HG03342 (cell line): ENCODE data around the gene ZNF765.
"Not testable (repeated sequence)": the region's sequence is repeated elsewhere in the genome, so short reads cannot be mapped to it uniquely, and the experiment has no call there.

Experiments
- ATAC-seq: cut with Tn5 transposase; IDR thresholded peaks from one replicate; pipeline ENCODE4 v1.9.1; 2021; ENCODE audit warnings: mild to moderate bottlenecking, moderate library complexity; ENCODE audit not compliant: unreplicated experiment

The ZNF765 gene

DNA sequence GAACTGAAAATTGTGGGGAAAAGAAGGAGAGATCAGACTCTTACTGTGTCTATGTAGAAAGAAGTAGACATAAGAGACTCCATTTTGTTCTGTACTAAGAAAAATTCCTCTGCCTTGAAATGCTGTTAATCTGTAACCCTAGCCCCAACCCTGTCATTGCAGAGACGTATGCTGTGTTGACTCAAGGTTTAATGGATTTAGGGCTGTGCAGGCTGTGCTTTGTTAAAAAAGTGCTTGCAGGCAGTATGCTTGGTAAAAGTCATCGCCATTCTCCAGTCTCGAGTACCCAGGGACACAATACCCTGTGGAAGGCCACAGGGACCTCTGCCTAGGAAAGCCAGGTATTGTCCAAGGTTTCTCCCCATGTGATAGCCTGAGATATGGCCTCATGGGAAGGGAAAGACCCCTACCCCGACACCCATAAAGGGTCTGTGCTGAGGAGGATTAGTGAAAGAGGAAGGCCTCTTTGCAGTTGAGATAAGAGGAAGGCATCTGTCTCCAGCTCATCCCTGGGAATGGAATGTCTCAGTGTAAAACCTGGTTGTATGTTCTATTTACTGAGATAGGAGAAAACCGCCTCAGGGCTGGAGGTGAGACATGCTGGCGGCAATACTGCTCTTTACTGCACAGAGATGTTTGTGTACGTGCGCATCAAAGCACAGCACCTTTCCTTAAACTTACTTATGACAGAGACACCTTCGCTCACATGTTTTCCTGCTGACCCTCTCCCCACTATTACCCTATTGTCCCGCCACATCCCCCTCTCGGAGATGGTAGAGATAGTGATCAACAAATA lies 25.8 kb downstream of the ZNF765 start:
- not testable (repeated sequence) for ATAC-seq

DNA sequence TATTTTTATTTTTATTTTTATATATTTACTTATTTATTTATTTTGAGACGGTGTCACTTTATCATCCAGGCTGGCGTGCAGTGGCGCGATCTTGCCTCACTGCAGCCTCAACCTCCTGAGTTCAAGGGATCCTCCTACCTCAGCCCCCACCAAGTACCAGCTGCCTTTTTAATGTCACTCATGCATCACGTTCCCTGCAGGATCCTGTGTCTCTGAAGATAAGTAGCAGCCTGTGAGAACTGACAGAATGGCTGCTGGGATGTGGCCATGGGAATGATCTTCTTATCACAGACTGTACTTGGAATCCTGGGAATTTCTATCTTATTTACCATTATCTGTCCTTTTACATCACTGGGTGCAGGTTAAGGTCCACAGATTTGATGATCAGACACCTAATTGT lies 27.6 kb downstream of the ZNF765 start:
- no peak for ATAC-seq

DNA sequence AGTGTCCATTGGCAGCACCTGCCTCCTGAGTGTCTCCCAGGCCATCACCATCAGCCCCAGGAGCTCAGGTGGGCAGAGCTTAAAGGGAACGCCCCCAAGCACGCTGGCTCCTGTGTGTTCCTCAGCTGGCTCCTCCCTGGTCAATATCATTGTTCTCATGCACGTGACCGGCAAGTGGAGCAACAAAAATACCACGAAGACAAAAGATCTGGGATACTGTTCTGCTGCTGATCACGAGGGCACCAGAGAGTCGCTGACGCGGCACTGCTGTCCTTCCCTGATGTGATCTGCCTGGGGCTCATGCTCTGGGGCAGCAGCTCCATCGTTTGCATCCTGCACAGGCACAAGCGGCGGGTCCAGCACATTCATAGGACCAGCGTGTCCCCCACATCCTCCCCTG lies 28.1 kb downstream of the ZNF765 start:
- ATAC-seq, result not testable (repeated sequence)

DNA sequence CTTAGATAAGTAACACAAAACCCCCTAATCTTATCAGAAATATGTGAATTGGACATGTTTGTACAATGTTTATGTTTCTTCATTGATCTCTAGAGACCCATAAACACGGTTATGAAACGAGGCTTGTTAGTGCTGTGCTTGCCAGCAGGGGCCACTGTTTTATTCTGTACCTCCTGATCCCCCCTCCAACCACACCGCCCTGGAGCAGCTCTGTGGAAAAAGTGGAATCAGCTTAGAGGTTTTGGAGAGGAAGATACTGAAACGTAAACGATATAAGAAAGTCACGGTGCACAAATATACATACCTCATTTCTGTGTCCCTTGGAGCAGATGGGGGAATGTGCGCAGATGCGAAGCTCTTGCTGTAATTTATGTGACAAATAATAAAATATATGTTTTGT lies 28.7 kb downstream of the ZNF765 start:
- not testable (repeated sequence) for ATAC-seq

DNA sequence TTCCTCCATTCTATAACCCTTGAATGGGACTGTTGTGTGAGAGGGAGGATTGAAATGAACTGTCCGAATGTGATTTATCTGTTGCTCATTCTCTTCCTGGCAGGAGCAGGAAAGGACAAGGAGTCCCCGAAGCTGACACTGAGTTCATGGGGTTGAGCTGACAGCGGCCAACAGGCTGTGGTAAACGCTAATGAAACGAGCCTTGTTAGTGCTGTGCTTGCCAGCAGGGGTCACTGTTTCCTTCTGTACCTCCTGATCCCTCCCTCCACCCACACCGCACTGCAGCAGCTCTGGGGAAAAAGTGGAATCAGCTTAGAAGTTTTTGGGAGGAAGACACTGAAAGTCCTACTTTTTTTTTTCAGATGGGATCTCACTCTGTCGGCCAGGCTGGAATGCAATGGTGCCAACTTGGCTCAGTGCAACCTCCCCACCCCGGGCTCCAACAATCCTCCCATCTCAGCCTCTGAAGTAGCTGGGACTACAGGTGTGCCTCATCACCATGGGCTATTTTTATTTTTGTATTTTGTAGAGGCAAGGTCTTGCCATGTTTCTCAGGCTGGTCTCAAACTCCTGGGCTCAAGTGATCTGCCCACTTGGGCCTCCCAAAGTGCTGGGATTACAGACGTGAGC lies 30.1 kb downstream of the ZNF765 start:
- ATAC-seq, result no peak

DNA sequence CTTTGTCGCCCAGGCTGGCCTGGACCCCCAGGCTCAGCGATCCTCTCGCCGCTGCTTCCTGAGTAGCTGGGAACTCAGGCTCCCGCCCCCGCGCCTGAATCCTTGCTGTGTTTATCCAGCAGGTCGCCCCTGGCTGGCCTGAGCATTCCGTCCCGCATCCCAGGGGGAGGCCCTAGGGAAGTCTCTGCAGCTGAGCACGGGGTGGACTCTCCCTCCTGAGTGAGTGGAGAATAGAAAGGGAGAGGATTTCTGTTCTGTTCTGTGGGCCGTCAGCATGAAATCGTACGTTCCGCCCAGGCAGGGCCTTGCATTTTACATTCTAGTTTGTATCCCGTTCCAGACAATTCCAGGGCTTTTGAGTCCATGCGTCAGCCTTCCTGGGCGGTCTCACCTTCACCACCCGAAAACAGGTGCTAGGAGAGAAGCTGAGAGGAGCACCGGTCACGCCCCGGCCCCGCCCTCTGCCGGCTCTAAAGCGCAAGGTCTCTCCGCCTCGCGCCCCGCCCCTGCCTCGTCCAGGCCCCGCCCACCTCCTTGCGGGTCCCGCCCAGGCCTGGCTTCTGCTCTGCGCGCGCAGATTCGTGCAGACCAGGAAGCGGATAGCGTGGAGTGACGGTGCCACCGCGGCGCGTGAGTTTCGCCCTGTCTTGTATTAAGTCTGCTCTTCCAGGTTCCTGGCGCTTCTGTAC lies 36.6 kb downstream of the ZNF765 start, which contains the start of gene ZNF761:
TSS of gene ZNF761 (plus strand) at position 586 of the 689 bp plus-strand sequence. CDS start 15,285 bp downstream, outside the sequence.
- peak; percentile 91 for ATAC-seq

DNA sequence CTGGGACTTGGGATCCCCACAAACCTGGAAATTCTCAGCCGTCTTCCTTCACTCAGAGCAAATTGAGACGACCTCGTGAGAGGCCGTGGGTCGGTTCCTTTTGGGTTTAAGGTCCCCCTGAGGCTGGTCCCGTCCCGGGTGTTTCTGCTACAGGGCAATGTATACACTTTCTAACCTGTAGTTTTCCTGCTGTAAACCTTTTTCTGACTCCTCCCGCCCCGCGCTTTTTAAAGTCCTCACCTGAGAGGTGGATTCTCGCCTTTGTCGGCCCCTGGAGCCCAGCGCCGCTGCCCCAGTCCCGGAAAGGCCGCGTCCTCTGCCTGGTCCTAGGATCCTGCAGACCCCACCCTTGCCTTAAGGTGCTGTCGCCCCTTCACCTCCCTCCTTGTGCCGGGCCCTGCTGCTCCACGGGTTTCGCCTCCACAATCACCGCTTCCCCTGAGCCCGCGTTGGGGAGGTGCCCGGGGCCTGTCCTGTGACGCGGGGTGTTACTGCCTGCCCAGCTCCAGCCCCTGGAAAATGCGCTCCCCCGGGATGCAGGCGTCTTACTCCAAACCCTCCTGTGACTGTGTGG lies 37.2 kb downstream of the ZNF765 start:
- peak; percentile 17 for ATAC-seq

DNA sequence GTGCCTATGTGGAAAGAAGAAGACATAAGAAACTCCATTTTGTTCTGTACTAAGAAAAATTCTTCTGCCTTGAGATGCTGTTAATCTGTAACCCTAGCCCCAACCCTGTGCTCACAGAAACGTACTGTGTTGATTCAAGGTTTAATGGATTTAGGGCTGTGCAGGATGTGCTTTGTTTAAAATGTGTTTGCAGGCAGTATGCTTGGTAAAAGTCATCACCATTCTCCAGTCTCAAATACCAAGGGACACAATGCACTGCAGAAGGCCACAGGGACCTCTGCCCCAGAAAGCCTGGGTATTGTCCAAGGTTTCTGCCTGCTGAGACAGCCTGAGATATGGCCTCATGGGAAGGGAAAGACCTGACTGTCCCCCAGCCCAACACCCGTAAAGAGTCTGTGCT lies 48.9 kb downstream of the ZNF765 start:
- ATAC-seq, result not testable (repeated sequence)

DNA sequence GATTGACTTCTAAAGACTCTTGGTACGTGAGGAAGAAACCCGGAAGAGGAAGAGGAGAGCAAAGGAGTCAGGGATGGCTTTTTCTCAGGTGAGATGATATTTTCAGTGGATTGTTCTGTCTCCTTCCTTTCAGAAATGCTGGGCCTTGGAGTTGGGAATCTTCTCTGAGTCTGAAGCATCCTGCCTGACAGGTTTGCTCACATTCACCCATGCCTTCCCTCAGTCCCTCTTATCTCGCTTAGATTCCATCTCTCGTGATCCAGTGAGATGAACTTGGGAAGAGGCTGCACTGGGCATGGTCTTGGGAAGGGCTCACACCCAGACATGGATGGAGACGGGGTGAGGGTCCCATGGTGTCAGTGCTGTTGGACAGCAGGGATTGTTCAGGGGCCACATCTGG lies 52.2 kb downstream of the ZNF765 start:
- not testable (repeated sequence) for ATAC-seq

DNA sequence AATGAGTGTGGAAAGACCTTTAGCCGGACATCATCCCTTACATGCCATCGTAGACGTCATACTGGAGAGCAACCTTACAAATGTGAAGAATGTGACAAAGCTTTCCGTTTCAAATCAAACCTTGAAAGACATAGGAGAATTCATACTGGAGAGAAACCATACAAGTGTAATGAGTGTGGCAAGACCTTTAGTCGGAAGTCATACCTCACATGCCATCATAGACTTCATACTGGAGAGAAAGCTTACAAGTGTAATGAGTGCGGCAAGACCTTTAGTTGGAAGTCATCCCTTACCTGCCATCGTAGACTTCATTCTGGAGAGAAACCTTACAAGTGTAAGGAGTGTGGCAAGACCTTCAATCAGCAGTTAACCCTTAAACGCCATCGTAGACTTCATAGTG lies 60.9 kb downstream of the ZNF765 start:
- ATAC-seq, result no peak

DNA sequence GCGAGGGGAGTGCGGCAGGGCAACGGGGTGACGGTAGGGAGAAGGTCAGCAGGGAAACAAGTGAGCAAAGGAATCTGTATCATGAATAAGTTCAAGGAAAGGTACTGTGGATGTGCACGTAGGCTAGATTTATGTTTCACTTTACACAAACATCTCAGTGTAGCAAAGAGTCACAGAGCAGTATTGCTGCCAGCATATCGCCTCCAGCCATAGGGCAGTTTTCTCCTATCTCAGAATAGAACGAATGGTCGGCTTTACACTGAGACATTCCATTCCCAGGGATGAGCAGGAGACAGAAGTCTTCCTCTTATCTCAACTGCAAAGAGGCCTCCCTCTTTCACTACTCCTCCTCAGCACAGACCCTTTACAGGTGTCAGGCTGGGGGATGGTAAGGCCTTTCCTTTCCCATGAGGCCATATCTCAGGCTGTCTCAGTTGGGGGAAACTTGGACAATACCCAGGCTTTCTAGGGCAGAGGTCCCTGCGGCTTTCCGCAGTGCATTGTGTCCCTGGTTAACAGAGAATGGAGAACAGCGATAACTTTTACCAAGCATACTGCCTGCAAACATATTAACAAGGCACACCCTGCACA lies 65.3 kb downstream of the ZNF765 start:
- ATAC-seq, result not testable (repeated sequence)

DNA sequence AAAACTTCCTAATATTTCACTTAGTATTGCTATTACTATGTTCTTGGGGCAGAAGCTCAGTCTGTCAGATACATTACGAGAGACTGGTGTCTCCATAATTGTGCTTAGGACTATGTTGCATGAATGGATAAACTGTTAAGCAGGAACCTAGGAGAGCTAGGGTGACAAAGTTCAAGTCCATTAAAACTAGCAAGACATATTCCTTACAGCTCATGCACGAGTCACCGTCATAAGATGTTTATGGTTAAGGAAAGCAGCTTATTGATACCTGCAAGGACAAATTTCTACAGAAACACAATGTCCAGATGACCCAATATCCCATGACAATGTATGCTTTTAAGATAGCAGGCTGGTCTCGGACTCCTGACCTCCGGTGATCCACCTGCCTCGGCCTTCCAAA lies 66.9 kb downstream of the ZNF765 start:
- ATAC-seq, result no peak

DNA sequence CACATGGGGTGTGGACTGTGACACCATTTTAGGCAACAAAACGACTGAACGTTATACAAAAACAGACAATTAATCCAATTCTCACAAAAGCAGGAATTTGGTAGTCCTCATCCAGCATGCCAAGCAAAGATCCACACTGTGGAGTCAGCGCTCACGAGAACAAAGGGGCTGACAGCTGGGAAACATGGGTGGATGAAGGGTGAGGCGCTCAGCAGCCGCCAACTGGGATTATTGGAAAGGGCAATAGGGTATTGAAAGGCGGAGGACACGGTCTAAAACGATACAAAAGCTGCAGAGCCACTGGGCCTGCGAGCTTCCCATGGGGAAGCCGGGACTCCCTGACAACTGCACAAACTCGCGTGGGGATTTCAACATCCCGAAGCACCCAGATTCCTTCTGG lies 67.9 kb downstream of the ZNF765 start:
- ATAC-seq, result no peak

DNA sequence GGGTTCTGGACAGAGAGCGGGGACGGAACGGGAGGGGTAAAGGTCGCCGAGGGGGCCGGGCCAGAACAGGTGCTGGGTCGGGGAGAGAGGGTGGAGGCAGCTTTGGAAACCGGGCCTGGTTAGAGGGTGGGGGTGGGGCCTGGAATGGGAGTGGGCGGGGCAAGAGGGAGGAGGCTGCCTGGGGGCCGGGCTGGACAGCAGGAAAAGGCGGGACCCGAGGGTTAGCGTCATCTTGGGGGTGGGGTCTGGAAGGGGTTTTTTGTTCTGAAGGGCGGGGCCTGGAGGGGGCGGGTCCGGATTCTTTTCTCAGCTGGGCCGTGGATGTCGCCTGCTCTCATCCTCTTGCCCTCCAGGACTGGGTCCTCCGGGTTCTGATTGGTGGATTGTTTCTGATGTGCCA lies 68.3 kb downstream of the ZNF765 start:
- ATAC-seq, result no peak

DNA sequence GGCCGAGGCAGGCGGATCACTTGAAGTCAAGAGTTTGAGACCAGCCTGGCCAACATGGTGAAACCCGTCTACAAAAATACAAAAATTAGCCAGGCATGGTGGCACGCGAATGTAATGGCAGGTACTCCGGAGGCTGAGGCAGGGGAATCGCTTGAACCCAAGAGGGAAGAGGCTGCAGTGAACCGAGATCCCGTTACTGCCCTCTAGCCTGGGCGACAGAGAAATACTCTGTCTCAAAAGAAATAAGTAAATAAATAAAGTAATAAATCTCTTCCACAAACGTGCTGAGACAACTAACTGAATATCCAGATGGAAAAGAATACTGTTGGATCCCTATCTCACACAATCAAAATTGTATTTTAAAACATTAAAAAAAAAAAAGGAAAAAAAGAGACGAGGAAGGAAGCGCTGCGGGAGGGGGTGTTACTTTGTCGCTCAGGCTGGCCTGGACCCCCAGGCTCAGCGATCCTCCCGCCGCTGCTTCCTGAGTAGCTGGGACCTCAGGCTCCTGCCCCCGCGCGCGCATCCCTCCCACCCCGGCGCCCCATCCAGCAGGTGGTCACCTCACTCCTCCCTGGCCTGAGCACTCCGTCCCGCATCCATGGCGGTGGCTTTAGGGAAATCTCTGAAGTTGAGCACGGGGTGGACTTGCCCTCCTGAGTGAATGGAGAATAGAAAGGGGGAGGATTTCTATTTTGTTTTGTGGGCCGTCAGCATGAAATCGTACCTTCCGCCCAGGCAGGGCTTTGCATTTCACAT lies 72.0 kb downstream of the ZNF765 start:
- peak; percentile 20 for ATAC-seq

DNA sequence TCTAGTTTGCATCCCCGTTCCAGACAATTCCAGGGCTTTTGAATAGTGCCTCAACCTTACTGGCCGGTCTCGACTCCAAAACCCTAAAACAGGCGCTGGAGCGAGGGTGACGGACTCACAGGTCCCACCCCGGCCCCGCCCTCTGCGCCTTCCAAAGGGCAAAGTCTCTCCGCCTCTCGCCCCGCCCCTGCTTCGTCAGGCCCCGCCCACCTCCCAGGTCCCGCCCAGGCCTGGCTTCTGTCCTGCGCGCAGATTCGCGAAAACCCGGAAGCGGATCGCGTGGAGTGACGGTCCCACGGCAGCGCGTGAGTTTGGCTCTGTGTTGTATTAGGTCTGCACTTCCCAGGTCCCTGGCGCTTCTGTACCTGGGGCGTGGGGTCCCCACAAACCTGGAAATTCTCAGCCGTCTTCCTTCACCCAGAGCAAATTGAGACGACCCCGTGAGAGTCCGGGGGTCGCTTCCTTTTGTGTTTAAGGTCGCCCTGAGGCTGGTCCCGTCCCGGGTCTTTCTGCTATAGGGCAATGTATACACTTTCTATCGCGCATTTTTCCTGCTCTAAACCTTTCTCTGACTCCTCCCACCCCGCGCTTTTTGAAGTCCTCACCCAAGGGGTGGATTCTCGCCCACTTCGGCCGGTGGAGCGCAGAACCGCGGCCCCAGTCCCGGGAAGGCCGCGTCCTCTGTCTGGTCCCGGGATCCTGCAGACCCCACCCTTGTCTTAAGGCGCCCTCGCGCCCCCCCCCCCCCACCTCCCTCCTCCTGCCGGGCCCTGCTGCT lies 72.7 kb downstream of the ZNF765 start, which contains the start of gene ZNF813:
TSS of gene ZNF813 (plus strand) at position 249 of the 778 bp plus-strand sequence. CDS start 16,090 bp downstream, outside the sequence.
- ATAC-seq, result peak; percentile 91

DNA sequence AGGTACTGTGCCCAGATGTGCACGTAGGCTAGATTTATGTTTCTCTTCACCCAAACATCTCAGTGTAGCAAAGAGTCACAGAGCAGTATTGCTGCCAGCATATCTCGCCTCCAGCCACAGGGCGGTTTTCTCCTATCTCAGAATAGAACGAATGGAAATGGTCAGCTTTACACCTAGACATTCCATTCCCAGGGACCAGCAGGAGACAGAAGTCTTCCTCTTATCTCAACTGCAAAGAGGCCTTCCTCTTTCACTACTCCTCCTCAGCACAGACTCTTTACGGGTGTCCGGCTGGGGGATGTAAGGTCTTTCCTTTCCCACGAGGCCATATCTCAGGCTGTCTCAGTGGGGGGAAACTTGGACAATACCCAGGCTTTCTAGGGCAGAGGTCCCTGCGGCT lies 73.7 kb downstream of the ZNF765 start:
- ATAC-seq, result not testable (repeated sequence)

DNA sequence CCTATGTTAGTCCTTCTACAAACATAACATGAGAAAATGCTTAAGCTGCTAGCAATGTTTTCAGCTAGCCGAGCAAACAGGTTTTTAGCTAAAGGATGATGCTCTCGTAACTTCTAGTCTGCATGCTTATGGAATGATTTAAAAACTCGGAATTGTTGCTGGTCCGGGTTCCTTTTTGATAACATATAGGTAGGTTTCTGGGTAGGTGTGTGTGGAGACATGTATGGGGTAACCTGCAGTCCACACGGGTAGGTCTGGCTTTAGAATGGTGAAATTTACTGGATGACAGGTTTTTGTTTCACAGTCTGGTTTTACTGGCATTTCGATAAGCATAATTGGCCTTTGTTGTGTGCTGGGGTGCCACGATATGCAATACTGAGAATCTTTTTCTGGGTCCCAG lies 77.0 kb downstream of the ZNF765 start:
- ATAC-seq, result no peak

DNA sequence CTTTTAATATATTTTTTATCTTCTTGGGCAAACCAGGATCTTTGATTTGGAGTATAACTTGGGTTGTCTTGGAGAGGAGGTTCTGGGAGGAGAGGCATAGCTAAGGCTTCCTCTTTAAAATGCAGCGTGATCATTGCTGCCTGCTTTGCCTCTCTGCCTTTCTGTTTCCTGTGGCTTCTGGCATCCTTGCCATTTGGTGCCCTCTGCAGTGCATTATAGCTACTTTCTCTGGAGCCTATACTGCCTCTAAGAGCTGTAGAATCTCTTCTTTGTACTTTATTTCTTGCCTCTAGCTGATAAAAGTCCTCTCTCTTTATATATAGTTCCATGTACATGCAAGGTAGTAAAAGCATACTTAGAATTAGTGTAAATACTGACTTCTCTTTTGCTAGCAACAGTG lies 79.9 kb downstream of the ZNF765 start:
- not testable (repeated sequence) for ATAC-seq
